C4-2B (cell line): Measurements from ENCODE around the gene CYTH3.
"Not testable (repeated sequence)": the region's sequence is repeated elsewhere in the genome, so short reads cannot be mapped to it uniquely, and the experiment has no call there.

ENCODE experiments used
- CTCF ChIP-seq: fragments of 450-650 bp; conservative IDR thresholded peaks from 2 replicates; pipeline ENCODE4 v1.5.1; 2017; ENCODE audit warnings: mild to moderate bottlenecking
- ZFX ChIP-seq: fragments of 450-650 bp; IDR thresholded peaks from 2 replicates; pipeline ENCODE4 v1.6.1; 2017

GRCh38 chr7:6301446-6301845 lies 29.0 kb upstream of the CYTH3 start:
- not testable (repeated sequence) for TF ChIP-seq CTCF, ZFX
